Measurements from ENCODE around the gene UCK1.
"Not testable (repeated sequence)": the region's sequence is repeated elsewhere in the genome, so short reads cannot be mapped to it uniquely, and the experiment has no call there.

The UCK1 gene

DNA sequence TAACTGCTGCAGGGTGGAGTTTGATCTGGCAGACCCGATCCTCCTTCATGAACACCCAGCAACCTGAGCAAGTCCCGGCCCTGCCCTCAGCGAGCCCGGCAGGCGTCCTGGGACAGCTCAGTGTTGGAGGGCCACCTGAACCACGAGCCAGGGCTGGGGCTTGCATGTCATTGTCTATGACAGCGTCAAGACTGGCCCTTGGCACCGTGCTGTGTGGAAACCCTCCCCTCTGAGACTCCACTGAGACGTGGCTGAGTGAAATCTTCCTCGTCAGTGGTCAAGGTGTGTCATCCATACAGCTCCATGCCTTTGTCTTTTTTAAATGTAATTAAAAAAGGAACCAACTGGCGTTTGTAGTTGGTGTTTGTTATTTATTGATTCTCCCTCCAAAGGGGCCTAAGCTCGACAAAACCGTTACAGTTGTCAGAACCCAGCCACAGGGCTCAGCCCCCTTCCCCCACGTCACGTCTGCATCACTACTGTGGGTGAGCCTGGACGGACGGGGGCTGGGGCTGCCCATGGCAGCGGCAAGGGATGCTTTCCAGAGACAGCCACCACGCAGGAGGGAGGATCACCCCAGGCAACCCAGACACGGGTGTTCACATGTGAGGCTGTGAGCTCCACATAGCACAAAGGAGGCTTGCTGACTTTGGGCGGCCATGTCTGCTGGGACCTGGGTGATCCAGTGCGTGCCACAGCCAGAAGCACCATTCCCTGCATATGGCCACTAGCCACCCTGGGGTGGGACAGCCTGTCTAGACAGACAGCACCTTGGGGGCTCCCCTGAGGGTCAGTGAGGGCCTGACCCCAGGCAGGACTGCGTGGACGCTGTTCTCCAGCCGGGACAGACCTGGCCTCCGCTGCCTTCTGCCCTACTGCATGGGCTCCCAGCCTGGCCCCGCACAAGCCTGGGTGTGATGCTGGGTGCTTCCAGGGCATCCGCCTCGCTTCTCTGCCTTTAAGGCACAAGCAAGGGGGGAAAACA, 7.3 kb downstream of the UCK1 start:
- DNase-seq (ENCODE audit: extremely low read depth in 1 of 2, low read depth in 1 of 2) = no peak

DNA sequence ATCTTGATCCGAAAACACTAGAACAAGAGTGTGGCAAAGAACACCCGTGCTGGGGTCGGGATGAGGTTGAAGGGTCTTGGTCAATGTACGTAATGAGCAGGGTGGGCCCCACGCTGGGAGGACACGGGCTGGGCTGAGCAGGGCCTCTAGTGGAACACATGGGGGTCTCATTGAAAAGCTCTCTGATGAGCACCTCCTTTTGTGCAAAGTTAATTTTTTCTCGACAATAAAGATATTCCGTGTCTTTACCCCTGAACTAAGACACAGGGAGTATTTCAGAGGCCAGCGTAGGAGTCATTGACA, 8.0 kb downstream of the UCK1 start:
- DNase-seq (ENCODE audit: extremely low read depth in 1 of 2, low read depth in 1 of 2) = no peak

DNA sequence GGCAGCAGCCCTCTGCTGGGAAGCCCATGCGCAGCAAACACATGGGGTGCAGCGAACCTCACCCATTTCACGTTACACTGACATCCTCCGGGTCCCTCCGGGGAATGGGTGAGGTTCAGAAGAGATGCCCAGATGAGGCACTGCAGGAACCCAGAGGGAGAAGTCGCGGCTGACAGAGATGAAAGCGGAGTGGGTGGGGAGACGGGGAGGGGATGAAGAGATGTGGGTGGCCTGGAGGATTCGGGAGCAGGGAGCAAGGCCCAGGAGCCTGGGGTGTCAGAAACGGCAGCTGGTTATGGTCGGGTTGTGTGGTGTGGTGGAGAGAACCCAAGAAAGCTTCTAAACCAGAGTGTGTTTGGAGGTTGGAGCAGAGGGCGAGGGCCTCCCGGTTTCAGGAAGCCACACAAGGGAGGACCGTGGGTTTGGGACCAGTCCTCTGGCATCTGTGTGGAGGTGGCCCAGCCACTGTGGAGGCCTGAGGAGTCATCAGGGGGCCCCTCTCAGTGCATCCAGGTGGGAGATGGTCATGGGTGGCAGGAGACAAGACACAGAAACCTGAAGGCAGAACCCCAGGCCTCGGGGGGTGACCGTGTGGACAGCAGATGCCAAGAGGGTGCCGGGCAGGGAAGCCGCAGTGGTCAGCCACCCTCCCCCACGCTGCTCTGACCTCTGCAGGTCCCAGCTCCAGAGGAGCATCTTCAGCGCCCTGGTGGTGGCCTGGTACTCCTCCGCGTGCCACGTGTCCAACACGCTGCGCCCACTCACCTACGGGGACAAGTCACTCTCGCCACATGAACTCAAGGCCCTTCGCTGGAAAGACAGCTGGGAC, 8.6 kb downstream of the UCK1 start:
- DNase-seq (ENCODE audit: extremely low read depth in 1 of 2, low read depth in 1 of 2) = no peak

DNA sequence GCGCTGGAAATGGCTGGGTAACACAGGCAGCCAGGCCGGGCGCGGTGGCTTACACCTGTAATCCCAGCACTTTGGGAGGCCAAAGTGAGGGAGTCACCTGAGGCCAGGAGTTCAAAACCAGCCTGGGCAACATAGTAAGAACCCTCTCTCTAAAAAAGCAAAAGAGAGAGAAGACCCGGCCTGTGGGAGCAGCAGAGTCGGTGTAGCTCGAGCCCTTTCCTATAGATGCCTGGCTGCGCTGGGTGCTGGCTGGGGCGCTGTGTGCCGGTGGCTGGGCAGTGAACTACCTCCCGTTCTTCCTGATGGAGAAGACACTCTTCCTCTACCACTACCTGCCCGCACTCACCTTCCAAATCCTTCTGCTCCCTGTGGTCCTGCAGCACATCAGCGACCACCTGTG, 9.2 kb downstream of the UCK1 start:
- DNase-seq (ENCODE audit: extremely low read depth in 1 of 2, low read depth in 1 of 2) = no peak

DNA sequence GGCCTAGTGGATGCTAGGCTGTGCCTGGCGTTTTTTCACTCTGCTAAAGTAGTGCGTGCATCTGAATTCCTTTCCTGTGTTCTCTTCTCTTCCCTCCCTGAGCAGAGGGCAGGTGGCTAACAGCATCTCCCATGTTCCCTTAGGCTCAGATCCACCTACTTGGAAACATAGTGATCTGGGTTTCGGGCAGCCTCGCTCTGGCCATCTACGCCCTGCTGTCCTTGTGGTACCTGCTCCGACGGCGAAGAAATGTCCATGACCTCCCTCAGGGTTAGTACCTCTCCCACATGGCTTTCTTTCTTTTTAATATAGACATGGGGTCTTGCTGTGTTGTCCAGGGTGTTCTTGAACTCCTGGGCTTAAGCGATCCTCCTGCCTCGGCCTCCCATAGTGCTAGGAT, 9.9 kb downstream of the UCK1 start:
- no peak for DNase-seq (ENCODE audit: extremely low read depth in 1 of 2, low read depth in 1 of 2)

DNA sequence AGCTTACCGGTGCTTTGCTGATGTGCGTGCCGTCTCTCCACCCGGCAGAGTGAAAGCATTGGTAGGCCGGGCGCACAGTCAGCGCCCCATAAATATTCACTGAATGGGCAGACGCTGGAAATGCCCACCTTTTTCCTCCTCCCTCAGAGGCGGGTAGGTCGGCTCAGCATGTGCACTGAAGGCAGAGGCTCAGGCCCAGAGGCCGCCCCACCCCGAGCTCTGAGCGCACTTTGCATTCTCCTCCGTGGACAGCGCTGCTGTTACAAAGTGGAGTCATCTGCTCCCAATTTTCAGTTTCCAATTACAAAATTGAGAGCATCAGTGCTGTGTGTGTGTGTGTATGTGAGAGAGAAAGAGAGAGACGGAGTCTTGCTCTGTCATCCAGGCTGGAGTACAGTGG, 10.6 kb downstream of the UCK1 start:
- DNase-seq (ENCODE audit: extremely low read depth in 1 of 2, low read depth in 1 of 2) = no peak

DNA sequence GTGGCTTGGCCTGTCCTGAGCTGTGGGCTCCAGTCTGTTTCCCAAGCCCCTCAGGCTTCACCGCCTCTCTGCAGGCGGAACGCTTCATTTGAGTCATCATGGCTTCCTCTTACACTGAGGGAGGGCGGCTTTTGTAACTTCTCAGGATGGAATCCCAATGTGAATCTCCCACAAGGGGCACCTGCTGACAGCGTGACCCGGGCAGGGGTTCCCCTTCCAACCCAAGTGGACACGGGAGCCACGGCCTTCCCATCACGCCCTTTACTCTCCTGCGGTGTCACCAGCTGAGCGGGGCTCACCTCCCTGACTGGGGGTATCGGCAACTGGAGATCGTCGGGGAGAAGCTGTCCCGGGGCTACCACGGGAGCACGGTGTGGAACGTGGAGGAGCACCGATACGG, 12.5 kb downstream of the UCK1 start:
- DNase-seq (ENCODE audit: extremely low read depth in 1 of 2, low read depth in 1 of 2) = no peak

DNA sequence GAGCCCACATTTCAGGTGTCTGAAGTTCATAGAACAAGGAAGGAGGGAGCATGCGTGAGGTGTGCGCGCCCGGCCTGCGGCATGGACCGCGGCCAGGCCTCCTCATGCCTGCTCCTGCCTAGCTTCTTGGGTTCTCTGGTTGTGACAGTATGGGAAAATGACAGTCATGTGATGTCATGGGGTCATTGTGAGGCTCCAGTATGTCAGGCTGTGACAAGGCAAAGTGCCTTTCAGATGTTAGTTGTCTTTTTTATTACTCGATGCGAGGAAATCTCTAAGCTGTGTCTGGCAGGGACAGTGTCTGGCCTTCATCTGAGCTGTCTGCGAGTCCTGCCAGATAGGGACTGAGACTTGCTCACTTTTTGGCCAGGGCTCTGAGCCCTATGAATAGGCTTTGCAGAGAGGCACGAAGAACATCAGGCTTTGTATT, 13.3 kb downstream of the UCK1 start:
- no peak for DNase-seq (ENCODE audit: extremely low read depth in 1 of 2, low read depth in 1 of 2)

DNA sequence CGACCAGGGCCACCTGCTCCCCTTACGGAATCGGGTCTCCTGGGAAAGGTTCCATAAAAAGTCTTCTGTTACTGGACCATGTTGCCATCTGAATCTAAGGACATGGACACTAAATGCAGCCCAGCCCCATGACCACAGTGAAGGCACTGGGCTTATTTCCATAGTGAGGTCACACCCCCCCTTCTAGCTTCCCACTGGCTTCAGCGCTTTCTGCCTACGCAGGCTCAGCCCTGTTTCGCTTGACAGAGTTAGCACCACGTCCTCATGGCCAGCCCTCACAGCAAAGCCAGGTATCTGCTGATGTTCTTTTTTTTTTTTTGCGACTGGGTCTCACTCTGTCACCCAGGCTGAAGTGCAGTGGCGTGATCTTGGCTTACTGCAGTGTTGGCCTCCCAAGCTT, 14.1 kb downstream of the UCK1 start:
- DNase-seq (ENCODE audit: extremely low read depth in 1 of 2, low read depth in 1 of 2) = no peak

DNA sequence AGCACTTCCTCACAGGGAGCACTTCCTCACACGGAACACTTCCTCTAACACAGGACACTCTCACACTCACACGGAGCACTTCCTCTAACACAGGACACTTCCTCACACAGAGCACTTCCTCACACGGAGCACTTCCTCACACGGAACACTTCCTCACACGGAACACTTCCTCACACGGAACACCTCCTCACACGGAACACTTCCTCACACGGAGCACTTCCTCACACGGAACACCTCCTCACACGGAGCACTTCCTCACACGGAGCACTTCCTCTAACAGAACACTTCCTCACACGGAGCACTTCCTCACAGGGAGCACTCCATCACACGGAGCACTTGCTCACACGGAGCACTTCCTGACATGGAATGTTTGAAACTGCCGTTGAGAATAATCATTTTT, 15.0 kb downstream of the UCK1 start:
- no peak for DNase-seq (ENCODE audit: extremely low read depth in 1 of 2, low read depth in 1 of 2)

DNA sequence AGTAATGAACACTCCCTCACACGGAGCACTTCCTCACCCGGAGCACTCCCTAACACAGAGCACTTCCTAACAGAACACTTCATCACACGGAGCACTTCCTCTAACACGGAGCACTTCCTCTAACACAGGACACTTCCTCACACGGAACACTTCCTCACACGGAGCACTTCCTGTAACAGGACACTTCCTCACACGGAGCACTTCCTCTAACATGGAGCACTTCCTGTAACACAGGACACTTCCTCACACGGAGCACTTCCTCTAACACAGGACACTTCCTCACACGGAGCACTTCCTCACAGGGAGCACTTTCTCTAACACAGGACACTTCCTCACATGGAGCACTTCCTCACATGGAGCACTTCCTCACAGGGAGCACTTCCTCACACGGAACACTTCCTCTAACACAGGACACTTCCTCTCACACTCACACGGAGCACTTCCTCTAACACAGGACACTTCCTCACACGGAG, 15.5 kb downstream of the UCK1 start:
- not testable (repeated sequence) for DNase-seq (ENCODE audit: extremely low read depth in 1 of 2, low read depth in 1 of 2)

DNA sequence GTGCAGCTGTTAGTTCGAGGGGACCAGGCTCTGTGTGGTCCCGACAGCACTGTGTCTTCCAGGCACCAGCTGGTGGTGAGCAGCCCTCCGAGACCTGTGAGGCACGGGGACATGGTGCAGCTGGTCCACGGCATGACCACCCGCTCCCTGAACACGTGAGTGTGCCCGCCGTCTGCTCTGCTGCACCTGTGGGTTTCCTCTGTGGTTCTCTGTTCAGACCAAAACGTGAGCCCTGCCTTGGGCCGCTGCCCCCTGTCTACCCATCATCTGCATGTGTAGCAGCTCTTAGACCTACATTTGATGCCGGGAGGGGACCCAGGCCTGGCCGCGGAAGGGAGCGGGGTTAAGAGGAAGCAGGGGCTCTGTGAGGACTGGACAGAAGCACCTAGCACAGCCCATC, 17.9 kb downstream of the UCK1 start:
- DNase-seq (ENCODE audit: extremely low read depth in 1 of 2, low read depth in 1 of 2) = no peak

DNA sequence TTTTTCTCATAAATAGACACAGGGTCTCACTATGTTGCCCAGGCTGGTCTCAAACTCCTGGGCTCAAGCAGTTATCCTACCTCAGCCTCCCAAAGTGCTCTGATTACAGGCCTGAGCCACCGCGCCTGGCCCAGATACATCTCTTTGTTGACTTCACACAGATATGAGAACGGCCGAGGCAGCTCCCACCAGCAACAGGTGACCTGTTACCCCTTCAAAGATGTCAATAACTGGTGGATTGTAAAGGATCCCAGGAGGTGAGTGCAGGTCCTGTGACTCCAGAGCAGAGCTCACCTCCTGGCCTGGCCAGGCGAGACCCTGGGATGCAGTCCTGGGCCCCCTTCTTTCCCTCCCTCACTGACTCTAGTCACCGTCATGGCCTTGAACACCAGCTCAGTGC, 19.2 kb downstream of the UCK1 start:
- DNase-seq (ENCODE audit: extremely low read depth in 1 of 2, low read depth in 1 of 2) = no peak

DNA sequence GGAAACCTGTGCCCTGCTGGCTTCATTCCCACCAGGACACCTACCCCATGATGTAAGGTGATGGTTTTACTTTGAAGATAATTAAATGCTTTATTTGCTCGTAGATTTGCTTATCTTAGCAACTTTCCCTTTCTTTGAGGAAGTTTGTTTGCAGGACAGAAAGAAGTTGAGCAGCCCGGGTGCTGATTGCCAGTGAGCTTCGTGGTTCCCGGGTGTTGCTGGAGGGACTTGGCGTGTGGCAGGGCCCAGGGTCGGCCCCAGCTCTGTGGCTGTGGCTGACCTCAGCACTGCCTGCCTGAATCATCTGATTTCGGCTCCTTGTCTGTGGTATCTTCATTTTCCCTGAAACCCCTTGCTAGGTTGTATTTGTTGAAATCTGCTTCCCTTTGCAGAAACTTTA, 19.6 kb downstream of the UCK1 start:
- no peak for DNase-seq (ENCODE audit: extremely low read depth in 1 of 2, low read depth in 1 of 2)

DNA sequence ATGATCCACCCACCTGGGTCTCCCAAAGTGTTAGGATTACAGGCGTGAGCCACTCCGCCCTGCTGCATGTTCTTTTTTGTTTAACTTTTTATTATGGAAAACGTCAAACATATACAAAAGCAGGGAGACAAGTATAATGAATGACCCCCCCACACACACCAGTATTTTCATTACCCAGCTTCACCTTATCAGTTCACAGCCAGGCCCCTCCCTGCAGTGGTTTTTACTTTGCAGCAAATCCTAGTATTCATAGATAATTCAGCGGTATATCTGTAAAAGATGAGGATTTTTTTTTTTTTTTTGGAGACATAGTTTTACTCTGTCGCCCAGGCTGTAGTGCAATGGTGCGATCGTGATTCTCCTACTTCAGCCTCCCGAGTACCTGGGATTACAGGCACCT, 26.1 kb downstream of the UCK1 start:
- no peak for DNase-seq (ENCODE audit: extremely low read depth in 1 of 2, low read depth in 1 of 2)

DNA sequence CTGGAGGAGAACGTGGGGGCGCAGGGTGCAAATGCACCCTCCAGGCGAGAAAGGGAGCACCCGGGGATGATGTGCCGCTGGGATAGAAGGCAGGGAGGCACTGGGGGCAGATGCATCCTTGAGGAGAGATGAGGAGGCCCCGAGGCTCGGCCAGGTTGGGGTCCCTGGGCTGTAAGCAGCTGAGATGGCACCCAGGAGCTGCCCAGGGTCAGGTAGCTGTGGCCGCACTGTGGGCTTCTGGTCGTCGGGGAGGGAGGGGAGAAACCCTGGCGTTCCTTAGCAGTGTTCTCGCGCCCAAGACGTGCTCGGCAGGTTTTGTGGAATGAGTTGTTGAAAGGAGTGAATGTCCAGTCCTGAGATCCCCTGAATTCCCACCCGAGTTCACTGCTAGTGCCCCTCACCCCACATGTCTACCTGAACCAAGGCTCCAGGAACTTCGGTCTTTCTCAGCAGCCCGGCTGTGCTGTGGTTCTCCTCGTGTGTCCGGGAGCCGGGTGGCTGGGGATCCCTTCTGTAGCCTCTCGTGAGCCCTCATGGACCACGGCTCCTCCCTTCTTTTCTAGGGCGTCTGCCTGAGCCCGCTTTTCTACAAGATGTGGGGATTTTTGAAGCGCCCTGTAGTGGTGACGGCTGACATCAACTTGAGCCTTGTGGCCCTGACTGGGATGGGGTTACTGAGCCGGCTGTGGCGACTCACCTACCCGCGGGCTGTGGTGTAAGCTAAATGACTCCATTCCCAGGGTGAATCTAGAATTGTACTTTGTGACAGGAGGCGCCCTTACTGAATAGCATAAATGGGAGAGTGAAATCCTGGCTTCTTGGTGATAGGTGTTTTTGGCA, 27.2 kb downstream of the UCK1 start:
- peak; percentile 67 to 85 for DNase-seq (ENCODE audit: extremely low read depth in 1 of 2, low read depth in 1 of 2)

DNA sequence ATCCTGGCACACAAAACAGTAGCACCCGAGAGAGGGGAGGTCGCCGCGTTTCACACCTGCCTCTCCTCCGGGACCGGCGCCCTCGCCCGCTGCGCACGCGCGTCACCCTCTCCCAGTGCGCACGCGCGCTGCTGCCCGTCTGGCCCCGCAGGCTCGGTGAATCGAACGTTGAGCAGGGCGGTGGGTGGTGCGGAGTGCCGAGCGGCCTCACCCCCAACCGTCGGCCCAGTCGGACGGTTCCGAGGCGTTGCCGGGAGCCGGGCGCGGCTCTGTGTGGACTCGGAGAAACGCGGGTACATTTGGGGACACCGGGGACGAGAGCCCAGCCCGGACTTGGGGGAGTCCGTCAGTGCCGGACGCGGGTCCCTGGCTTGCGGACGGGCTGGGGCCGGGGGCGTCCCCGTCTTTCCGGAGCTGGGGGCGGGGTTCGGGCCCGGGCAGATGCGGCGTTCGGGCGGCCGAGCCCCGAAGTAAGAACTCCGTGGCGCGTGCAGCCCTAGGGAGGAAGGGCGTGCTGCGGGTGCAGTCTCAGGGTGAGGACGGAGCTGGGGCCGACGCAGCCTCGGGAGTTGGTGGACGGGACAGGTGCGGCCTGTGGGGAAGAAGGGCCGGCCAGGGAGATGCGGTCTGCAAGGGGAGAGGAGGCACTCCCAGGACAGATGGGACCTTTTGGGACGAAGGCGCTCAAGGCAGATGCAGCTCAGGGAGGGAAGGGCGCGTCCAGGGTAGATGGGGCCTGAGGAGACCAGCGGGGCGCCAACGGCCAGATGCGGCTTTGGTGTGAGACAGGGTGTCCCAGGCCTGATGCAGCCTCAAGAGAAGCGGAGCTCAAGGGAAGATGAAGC, 28.1 kb downstream of the UCK1 start, which contains the start of gene POMT1:
Gene POMT1 (plus strand): TSS at position 138 of the 845 bp plus-strand sequence. CDS start 1,301 bp downstream, outside the sequence.
- DNase-seq (ENCODE audit: extremely low read depth in 1 of 2, low read depth in 1 of 2) = peak; percentile 78

DNA sequence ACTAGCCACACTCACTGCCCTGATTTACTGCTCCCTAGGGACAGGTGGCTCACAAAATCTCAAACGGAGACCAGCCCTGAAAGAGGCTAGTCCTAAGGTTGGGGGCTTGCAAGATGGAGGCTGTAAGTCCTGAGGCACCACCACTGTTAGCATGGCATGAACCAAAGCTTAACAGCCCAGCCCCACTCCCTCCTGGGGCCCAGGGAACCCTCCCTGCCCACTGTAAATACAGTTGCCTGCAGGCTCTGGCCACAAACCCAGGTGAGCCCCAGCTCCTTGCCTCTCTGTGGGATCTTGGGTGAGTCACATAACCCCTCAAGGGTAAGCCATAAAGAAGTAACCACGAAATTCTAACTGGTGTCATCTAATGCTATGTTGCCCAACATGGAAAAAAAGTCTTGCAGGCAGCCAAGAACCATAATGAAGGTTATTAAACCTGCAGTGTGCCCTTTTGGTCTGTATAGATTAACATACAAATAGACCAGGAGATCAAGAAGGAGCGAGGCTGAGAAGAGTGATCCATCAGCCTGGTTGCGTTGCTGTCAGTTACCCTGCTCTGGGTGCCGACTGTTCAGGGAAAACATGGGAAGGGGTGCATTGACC, 30.0 kb downstream of the UCK1 start:
- peak; percentile 42 to 76 for DNase-seq (ENCODE audit: extremely low read depth in 1 of 2, low read depth in 1 of 2)

DNA sequence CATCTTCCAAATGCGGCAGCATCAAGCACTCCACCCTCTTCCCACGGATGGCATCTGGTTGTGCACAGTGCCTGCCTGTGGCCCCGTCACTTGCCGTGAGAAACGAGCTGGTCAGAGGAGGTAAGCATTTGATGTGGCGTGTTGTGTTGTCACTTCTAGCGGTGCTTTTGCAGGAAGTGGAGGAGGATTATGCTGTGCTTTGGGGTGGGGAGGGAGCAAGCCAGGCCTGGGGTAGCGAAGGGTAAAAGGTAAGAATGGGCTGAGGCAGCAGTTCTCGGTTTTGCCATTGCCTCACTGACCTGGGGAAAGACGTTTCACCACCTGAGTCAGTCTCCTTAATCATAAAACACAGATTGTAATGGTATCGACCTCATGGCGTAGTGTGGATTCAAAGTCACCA, 30.7 kb downstream of the UCK1 start:
- peak; percentile 43 to 88 for DNase-seq (ENCODE audit: extremely low read depth in 1 of 2, low read depth in 1 of 2)
